ENCODE results near the gene LRRC58. TPM values are rescaled to one million over a fixed set of nuclear protein-coding genes. Genes with fewer than 3 reads are reported as not detected.
"Not testable (repeated sequence)": the region's sequence is repeated elsewhere in the genome, so short reads cannot be mapped to it uniquely, and the experiment has no call there.

LRRC58 gene
- total RNA-seq (2012; rRNA removed), result 37.8 and 40.6 TPM in 2 replicates

- Histone ChIP-seq H3K9me3 (replicated peaks; ENCODE audit: low read length) (no peaks in the 10 kb centered on the region), H3K36me3 (ENCODE audit: insufficient read depth, low read length) (no peaks in the 10 kb centered on the region), H3K4me2 (ENCODE audit: low read length) (peak within 1 kb of the TSS; percentile 90), H3K4me1 (ENCODE audit: control insufficient read depth, insufficient read depth, low read length) (peaks cover 18% of the 10 kb centered on the region), H3K4me3 (ENCODE audit: low read length) (peak within 1 kb of the TSS; percentile 97), H3K9ac (ENCODE audit: low read depth, low read length) (peak within 1 kb of the TSS; percentile 90), H3K27me3 (ENCODE audit: control insufficient read depth, insufficient read depth, low read length) (no peaks in the 10 kb centered on the region)
These were observed at the start of gene LRRC58 for GRCh38 chr3:120348991-120349854. LRRC58 (minus strand) TSS chr3:120349354; CDS start chr3:120349243, 111 bp downstream.

GRCh38 chr3:120396469-120396868 lies 47.3 kb upstream of the LRRC58 start:
- Histone ChIP-seq H3K36me3 (ENCODE audit: insufficient read depth, low read length) (peaks cover 84% of the 10 kb centered on the region), H3K9ac (ENCODE audit: low read depth, low read length) (no peak overlapping the region), H3K9me3 (replicated peaks; ENCODE audit: low read length) (no peaks in the 10 kb centered on the region), H3K4me3 (ENCODE audit: low read length) (no peak overlapping the region), H3K27me3 (ENCODE audit: control insufficient read depth, insufficient read depth, low read length) (no peaks in the 10 kb centered on the region), H3K4me2 (ENCODE audit: low read length) (no peak overlapping the region), H3K4me1 (ENCODE audit: control insufficient read depth, insufficient read depth, low read length) (no peaks in the 10 kb centered on the region)

DNA sequence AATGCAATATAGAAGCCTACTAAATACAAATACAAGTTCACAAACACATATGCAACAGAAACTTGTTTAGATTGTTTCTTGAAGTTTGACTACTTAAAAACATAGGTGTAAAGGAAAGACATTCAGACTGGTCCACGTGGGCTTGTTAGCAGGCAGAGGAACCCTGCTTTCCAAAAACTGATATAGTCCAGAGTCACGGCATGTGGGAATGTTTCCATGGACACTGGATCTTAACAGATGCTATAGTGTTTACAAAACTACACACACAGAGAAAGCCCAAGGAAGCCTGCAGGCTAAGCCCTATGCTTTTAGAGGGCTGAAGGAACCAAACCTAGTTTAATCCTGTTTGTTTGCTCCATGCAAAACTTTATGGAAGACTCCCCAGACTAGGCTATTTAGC lies 45.2 kb upstream of the LRRC58 start:
- H3K36me3 ChIP-seq (ENCODE audit: insufficient read depth, low read length), result peaks cover 63% of the 10 kb centered on the region

GRCh38 chr3:120393761-120394160 lies 44.6 kb upstream of the LRRC58 start:
- no peak overlapping the region for H3K4me3 ChIP-seq (ENCODE audit: low read length)
- no peaks in the 10 kb centered on the region for H3K27me3 ChIP-seq (ENCODE audit: control insufficient read depth, insufficient read depth, low read length)
- no peak overlapping the region for H3K4me2 ChIP-seq (ENCODE audit: low read length)
- H3K9ac ChIP-seq (ENCODE audit: low read depth, low read length), result no peak overlapping the region
- no peaks in the 10 kb centered on the region for H3K4me1 ChIP-seq (ENCODE audit: control insufficient read depth, insufficient read depth, low read length)
- peaks cover 57% of the 10 kb centered on the region for H3K36me3 ChIP-seq (ENCODE audit: insufficient read depth, low read length)
- no peaks in the 10 kb centered on the region for H3K9me3 ChIP-seq (replicated peaks; ENCODE audit: low read length)

More for the DNA sequence above, 45.2 kb upstream of the LRRC58 start:
- Histone ChIP-seq H3K9me3 (replicated peaks; ENCODE audit: low read length) (no peaks in the 10 kb centered on the region), H3K9ac (ENCODE audit: low read depth, low read length) (no peak overlapping the region), H3K27me3 (ENCODE audit: control insufficient read depth, insufficient read depth, low read length) (no peaks in the 10 kb centered on the region), H3K4me3 (ENCODE audit: low read length) (no peak overlapping the region), H3K4me1 (ENCODE audit: control insufficient read depth, insufficient read depth, low read length) (no peaks in the 10 kb centered on the region), H3K4me2 (ENCODE audit: low read length) (no peak overlapping the region)

DNA sequence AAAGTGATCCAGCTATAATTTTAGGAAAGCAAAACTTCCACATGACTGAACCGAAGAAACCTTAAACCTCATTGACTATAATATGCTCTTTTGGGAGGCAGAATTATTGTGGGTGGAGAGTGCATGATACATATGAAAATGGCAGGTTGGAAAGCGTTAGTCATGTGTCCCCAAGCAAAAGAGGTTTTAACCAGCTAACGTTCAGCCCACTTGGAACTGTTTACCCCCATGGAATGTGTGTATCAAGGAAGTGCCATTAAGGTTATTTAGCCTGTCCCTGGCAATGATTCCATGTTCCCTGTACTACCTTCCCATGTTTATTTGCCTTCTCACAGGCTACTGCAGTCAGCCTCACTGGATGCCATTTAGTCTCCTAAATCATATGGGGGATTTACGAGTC lies 44.1 kb upstream of the LRRC58 start:
- no peak overlapping the region for H3K9ac ChIP-seq (ENCODE audit: low read depth, low read length)
- H3K4me3 ChIP-seq (ENCODE audit: low read length), result no peak overlapping the region
- no peaks in the 10 kb centered on the region for H3K27me3 ChIP-seq (ENCODE audit: control insufficient read depth, insufficient read depth, low read length)
- no peak overlapping the region for H3K4me2 ChIP-seq (ENCODE audit: low read length)
- H3K4me1 ChIP-seq (ENCODE audit: control insufficient read depth, insufficient read depth, low read length), result no peaks in the 10 kb centered on the region
- H3K9me3 ChIP-seq (replicated peaks; ENCODE audit: low read length), result no peaks in the 10 kb centered on the region
- peaks cover 52% of the 10 kb centered on the region for H3K36me3 ChIP-seq (ENCODE audit: insufficient read depth, low read length)

DNA sequence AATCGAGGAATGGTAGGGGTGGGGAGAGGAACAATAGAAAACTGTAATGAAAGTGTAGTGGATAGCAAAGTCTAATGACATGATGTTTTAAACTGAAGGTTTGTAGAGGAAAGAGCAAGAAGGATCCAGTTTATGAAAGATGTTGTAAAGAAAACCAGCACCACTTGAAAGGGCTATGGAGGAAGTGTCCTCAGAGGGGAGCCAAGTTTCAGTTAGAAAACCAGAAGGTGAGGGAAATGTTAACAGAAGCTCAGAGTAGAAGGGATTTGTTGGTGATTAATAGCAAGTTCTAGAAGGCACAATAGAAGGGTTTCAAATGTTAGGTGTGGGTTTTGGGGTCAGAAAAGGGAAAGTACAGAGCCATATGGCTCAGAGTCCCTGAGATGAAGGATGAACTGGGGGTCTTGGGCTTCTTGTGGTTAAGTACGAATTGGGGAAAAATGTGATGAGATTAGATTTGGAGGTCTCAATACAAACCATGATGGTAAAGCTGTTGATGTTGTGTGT lies 33.8 kb upstream of the LRRC58 start:
- Histone ChIP-seq H3K9me3 (replicated peaks; ENCODE audit: low read length) (no peaks in the 10 kb centered on the region), H3K4me3 (ENCODE audit: low read length) (no peak overlapping the region), H3K36me3 (ENCODE audit: insufficient read depth, low read length) (no peaks in the 10 kb centered on the region), H3K27me3 (ENCODE audit: control insufficient read depth, insufficient read depth, low read length) (peaks cover 2% of the 10 kb centered on the region), H3K4me1 (ENCODE audit: control insufficient read depth, insufficient read depth, low read length) (no peaks in the 10 kb centered on the region), H3K4me2 (ENCODE audit: low read length) (no peak overlapping the region), H3K9ac (ENCODE audit: low read depth, low read length) (no peak overlapping the region)

- no peak overlapping the region for H3K9ac ChIP-seq (ENCODE audit: low read depth, low read length)
- no peaks in the 10 kb centered on the region for H3K9me3 ChIP-seq (replicated peaks; ENCODE audit: low read length)
- no peak overlapping the region for H3K4me3 ChIP-seq (ENCODE audit: low read length)
- H3K4me1 ChIP-seq (ENCODE audit: control insufficient read depth, insufficient read depth, low read length), result no peaks in the 10 kb centered on the region
- H3K27me3 ChIP-seq (ENCODE audit: control insufficient read depth, insufficient read depth, low read length), result peaks cover 2% of the 10 kb centered on the region
- H3K36me3 ChIP-seq (ENCODE audit: insufficient read depth, low read length), result no peaks in the 10 kb centered on the region
- no peak overlapping the region for H3K4me2 ChIP-seq (ENCODE audit: low read length)
These were observed 32.3 kb upstream of the LRRC58 start for GRCh38 chr3:120381503-120381902.

DNA sequence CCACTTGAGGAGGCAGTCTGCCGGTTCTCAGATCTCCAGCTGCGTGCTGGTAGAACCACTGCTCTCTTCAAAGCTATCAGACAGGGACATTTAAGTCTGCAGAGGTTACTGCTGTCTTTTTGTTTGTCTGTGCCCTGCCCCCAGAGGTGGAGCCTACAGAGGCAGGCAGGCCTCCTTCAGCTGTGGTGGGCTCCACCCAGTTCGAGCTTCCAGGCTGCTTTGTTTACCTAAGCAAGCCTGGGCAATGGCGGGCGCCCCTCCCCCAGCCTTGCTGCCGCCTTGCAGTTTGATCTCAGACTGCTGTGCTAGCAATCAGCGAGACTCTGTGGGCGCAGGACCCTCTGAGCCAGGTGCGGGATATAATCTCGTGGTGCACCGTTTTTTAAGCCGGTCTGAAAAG lies 28.8 kb upstream of the LRRC58 start:
- not testable (repeated sequence) for H3K36me3 ChIP-seq (ENCODE audit: insufficient read depth, low read length); H3K9me3 ChIP-seq (replicated peaks; ENCODE audit: low read length); H3K4me1 ChIP-seq (ENCODE audit: control insufficient read depth, insufficient read depth, low read length)

GRCh38 chr3:120370463-120370862 lies 21.3 kb upstream of the LRRC58 start:
- Histone ChIP-seq H3K27me3 (ENCODE audit: control insufficient read depth, insufficient read depth, low read length) (peaks cover 9% of the 10 kb centered on the region), H3K4me3 (ENCODE audit: low read length) (no peak overlapping the region), H3K9me3 (replicated peaks; ENCODE audit: low read length) (no peaks in the 10 kb centered on the region), H3K4me1 (ENCODE audit: control insufficient read depth, insufficient read depth, low read length) (no peaks in the 10 kb centered on the region), H3K9ac (ENCODE audit: low read depth, low read length) (no peak overlapping the region), H3K36me3 (ENCODE audit: insufficient read depth, low read length) (no peaks in the 10 kb centered on the region), H3K4me2 (ENCODE audit: low read length) (no peak overlapping the region)

More for the DNA sequence above, 28.8 kb upstream of the LRRC58 start:
- H3K4me2 ChIP-seq (ENCODE audit: low read length); H3K4me3 ChIP-seq (ENCODE audit: low read length); H3K27me3 ChIP-seq (ENCODE audit: control insufficient read depth, insufficient read depth, low read length); H3K9ac ChIP-seq (ENCODE audit: low read depth, low read length): not testable (repeated sequence)

DNA sequence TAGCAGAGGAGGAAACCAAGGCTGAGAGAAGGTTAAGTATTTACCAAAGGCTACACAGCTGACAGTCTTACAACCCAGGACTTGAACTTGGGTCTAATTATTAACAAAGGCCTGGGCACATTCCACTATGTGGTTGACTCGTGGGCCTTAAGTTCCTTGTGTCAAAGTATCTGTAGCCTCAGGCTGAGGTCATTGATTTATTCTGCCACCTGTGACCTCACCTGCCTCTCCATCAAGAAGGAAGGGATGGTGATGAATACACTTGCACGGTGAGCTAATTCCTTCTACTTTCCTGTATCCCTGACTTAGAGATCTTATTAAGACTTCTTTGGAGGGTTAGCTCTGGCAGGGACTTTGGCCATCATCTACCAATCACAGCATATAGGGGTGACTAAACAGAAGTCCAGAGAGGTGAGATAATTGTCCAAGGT lies 19.9 kb upstream of the LRRC58 start:
- peaks cover 9% of the 10 kb centered on the region for H3K27me3 ChIP-seq (ENCODE audit: control insufficient read depth, insufficient read depth, low read length)

GRCh38 chr3:120368172-120368571 lies 19.0 kb upstream of the LRRC58 start:
- Histone ChIP-seq H3K27me3 (ENCODE audit: control insufficient read depth, insufficient read depth, low read length) (peaks cover 9% of the 10 kb centered on the region), H3K4me3 (ENCODE audit: low read length) (no peak overlapping the region), H3K4me2 (ENCODE audit: low read length) (no peak overlapping the region), H3K9me3 (replicated peaks; ENCODE audit: low read length) (no peaks in the 10 kb centered on the region), H3K4me1 (ENCODE audit: control insufficient read depth, insufficient read depth, low read length) (peaks cover 3% of the 10 kb centered on the region), H3K36me3 (ENCODE audit: insufficient read depth, low read length) (no peaks in the 10 kb centered on the region), H3K9ac (ENCODE audit: low read depth, low read length) (no peak overlapping the region)

More for the DNA sequence above, 19.9 kb upstream of the LRRC58 start:
- Histone ChIP-seq H3K9me3 (replicated peaks; ENCODE audit: low read length) (no peaks in the 10 kb centered on the region), H3K36me3 (ENCODE audit: insufficient read depth, low read length) (no peaks in the 10 kb centered on the region), H3K4me2 (ENCODE audit: low read length) (no peak overlapping the region), H3K4me1 (ENCODE audit: control insufficient read depth, insufficient read depth, low read length) (peaks cover 3% of the 10 kb centered on the region), H3K9ac (ENCODE audit: low read depth, low read length) (no peak overlapping the region), H3K4me3 (ENCODE audit: low read length) (no peak overlapping the region)

DNA sequence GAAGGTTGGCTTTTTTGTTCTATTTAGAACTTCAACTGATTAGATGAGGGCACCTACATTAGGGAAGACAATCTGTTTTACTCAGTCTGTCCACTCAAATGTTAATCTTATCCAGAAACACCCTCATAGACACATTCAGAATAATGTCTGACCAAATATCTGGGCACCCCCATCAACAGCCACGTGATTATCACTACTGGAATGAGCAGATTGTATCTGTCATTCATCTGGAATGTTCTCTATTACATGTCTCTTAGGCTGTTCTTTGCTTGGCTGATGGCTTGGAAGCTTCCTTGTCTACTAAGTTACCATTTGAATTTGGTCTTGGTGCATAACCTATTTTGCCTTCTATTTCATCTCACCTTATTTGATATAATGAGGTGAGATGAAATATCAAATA lies 15.7 kb upstream of the LRRC58 start:
- Histone ChIP-seq H3K4me3 (ENCODE audit: low read length) (no peak overlapping the region), H3K4me2 (ENCODE audit: low read length) (no peak overlapping the region), H3K9me3 (replicated peaks; ENCODE audit: low read length) (no peaks in the 10 kb centered on the region), H3K9ac (ENCODE audit: low read depth, low read length) (no peak overlapping the region), H3K27me3 (ENCODE audit: control insufficient read depth, insufficient read depth, low read length) (no peaks in the 10 kb centered on the region), H3K4me1 (ENCODE audit: control insufficient read depth, insufficient read depth, low read length) (peaks cover 3% of the 10 kb centered on the region), H3K36me3 (ENCODE audit: insufficient read depth, low read length) (no peaks in the 10 kb centered on the region)

Data from skeletal muscle satellite cell (primary cell).